T-helper 2 cell treated with Interferon-gamma antibody and Interleukin-4, amounts not matched to agents 100 ng/mL and 5 ng/mL, for 36 hours (primary cell): ENCODE results near the gene MBP. TPM values are rescaled to one million over a fixed set of nuclear protein-coding genes. Genes with fewer than 3 reads are reported as not detected.

ENCODE experiments used
- intact Hi-C: fragments of 100-400 bp; cut with micrococcal nuclease; formaldehyde crosslinking; loops from one replicate; pipeline ENCODE4 v1.15.1; 2023
- total RNA-seq: library from RNA; stranded (reverse); gene quantifications from 2 replicates; pipeline ENCODE4 v1.2.3, GENCODE V29; 2022

Gene MBP
- total RNA-seq, 1 donor from 2014 or later, result 89.5 TPM

DNA sequence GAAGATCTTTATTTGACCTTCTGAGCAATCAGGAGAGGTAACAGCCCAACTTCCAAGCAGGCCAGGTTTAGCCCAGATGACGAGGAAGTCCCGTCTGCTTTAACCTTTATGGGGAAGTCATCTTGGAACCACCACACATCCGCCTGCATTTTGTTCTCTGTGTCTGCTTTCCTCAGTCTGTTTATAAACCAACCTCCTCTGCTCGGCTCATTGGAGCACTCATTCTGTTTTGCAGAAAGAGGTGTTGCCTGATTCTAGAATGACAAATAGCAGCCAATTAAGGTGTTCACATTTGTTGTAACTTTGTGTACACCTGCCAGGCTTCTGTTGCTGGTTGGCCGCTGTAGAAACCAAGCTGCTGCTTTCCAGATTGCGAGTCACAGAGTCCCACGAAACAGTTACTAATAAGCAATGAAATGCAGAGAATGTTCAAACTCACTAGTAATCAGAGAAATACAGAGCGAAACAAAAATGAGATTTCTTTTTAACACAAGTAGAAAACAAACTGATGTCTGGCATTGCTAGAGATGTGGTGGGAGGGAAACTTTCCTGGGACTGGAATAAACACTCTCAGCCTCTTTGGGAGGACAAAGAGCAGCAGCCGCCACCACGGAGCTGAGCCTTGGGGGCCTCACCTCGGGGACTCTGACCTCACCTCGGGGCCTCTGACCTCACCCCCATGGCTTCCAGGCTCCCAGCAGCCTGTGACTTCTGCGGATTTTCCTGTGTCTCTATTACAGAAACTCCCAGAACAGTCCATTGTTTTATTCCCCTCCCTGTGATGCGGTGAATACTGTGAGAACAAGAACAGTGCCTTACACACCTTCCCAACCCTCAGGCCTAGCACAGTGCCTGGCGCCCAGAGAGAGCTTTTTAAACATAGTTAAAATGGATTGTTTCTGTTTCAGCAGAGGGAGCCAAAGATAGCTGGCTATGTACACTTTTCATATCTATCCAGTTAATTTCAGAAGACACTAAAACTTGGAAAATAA is 64.0 kb downstream of the MBP start:
- intact Hi-C loops, result loop anchor here (2.0 to 10.0 kb wide), 2 partner anchors 14 to 1996 kb away; partner anchors contain the start of gene ATP9B

DNA sequence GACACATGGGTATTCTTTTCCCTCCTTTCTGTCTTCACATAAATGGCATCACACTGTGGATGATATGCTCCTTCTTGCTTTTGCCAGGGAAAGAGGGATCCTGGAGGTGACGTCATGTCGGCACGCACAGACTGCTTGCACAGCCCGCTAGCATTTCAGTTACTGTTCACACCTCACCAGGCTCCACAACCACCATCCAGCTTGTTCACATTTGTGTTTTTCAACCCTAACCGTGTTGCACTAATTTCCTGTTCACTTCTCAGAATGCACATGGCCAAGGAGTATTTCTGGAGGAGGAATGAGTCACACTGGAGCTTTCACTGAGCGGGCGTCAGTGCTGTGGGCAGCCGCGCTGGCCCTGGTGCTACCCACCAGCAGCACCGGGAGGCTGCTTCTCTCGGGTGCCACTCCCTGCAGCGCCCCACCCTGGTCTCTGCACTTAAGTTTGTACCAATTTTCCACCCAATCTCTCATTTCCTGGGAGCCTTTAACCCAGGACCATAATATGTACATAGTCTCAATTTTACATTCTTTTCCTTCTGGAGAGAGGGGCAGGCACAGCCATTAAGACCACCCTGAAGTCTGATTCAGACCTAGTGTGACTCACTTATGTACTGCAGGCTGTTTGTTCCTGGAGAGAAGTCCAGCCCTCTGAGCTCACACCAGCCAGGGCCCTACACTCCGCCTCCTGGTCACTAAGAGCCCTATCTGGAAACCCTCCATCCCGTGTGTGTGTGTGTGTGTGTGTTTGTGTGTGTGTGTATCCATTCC is 65.1 kb downstream of the MBP start:
- intact Hi-C loops, result loop anchor here (1.0 to 10.0 kb wide), 3 partner anchors 13 to 1997 kb away; partner anchors contain the start of gene ATP9B

DNA sequence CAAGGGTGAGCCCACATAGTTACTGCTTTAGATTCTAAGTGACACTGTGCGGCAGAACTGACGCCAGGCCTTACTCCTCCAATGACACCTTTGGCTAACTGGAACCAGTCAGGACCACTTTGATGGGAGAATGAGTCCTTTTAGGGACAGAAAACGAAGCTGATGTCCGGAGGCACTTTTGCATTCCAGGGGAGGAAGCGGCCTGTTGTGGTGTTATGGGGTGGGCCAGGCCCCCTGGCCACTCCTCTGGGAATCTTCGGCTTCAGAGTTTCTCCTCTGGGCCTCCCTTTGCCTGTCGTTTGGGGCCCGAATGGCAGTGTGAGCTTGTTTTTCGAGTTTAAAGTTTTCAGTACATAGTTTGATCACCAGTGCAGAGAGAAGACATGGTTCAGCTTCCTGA is 65.9 kb downstream of the MBP start:
- intact Hi-C loops, result loop anchor here (1.0 to 10.0 kb wide), 2 partner anchors 36 to 1998 kb away; partner anchors contain the start of gene ATP9B

DNA sequence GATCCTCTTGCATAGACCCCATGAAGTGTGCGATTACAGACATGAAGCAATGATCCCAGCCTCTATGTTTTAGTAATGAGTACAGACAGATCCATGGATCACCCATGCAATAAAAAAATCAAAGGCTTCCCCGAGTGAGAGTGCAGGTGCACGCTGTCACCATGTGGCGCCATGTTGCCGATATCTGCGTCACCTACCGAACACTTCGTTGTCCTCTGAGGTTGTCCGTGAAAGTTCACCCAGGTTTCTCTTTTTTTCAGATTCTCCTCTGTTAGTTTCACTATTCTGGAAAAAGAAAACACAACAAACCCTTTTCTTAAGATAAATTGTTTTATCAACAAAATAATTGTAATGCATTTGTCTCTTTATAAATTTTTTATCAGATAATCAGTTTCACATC is 66.5 kb downstream of the MBP start:
- intact Hi-C loops, result loop anchor here (10.0 kb wide), 1 partner anchor 1999 kb away; the partner anchor contains the start of gene ATP9B

DNA sequence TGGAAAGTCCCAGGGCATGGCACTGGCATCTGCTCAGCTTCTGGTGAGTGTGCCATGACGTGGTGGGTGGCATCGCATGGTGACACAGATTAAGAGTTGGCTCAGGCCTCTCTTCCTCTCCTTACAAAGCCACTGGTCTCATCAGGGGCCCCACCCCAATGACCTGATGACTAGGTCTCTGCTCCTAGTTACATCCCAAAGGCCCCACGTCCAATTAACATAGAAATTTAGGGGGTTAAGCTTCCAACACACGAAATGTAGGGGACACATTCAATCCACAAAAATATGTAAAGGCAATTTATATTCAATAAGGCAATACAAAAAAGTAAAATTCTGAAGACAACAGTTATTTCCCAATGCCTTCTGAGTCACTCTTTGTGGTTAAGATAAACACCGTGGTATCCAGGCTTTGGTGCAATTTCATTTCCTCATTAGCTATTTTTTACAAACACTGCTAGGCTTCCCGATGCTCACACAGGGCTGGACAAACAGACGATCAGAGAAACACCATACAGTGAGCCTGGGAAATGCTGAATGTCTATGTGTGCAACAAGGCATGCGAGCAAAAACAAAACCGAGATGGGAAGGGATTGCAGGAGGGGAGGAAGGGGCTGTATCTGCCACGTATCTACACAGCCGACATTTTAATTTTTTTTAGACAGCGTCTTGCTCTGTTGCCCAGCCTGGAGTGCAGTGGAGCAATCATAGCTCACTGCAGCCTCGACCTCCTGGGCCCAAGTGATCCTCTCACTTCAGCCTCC is 67.2 kb downstream of the MBP start:
- intact Hi-C loops, result loop anchor here (2.0 to 10.0 kb wide), 2 partner anchors 143 to 1999 kb away; partner anchors contain the start of gene ATP9B

DNA sequence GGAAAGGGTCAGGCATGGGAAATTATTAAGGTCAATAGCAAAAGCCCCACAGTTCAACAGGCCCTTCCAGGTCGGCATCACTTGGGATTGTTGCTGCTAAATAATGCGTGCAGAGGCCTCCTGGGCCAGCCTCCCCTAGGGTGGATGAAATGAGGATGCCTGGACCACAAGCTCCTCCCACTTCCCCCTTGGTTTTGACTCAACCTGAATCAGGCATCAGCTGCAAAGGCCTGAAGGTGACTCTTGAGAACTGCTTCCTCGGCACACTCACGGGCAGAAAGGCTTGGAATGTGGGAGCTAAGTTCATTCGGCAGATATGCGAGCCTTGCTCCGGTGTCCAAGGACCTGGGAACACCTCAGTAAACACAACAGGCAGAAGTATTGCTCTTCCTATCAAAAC is 69.3 kb downstream of the MBP start:
- intact Hi-C loops, result loop anchor here (1.0 to 10.0 kb wide), 6 partner anchors 8 to 2002 kb away; partner anchors contain the start of genes ATP9B, MBP and ZNF236

DNA sequence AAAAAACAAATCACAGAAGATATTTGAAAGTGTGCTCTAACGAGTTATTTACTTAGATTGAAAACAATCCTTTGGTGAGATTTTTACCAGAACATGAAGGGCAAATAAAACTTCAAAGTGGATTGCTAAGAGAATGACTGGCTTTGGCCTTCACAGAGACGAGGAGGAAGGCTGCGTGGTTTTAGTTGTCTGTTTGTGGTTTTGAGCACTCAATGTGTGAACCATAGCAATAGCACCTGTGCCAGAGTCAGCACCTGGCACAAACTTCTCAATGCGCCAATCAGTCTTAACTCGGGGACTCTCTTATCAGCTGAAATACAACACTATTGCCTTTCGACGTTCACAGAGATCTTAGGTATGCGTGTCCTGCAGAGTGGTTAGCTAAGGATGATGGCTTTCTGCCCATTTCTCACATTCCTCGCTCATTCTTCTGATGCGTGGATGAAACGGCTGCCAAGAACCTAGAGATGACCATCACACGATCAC is 70.0 kb downstream of the MBP start:
- intact Hi-C loops, result loop anchor here (1.0 to 10.0 kb wide), 6 partner anchors 7 to 2002 kb away; partner anchors contain the start of genes ATP9B, MBP and ZNF236

DNA sequence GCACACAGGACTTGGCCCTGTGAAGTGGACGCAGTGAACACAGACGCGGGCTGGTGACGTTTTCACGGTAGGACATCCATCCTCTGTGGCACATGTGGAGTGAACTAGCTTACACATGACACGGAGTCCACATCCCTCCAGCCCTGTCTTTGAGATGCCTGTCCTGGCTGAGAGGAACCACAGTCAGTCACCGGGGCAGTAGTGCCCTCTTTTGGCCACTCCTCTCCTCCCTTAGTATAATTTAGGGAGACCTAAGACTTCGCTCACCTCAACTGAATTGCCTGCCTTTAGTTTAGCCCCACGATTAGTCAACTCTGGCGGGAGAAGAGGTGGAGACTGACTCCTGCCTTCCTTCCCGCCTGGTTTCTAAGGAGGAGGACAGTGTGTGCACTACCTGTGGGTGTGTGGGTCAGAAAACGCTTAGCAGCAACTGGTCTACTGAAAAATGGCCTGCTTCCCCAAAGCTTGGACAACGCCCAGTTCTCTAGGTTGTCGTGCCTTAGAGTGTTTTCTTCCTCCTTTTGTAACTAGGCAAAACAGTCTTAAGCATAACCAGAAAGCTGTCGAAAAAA is 70.6 kb downstream of the MBP start:
- intact Hi-C loops, result loop anchor here (2.0 to 10.0 kb wide), 4 partner anchors 71 to 2003 kb away; partner anchors contain the start of genes ATP9B, MBP and ZNF236

DNA sequence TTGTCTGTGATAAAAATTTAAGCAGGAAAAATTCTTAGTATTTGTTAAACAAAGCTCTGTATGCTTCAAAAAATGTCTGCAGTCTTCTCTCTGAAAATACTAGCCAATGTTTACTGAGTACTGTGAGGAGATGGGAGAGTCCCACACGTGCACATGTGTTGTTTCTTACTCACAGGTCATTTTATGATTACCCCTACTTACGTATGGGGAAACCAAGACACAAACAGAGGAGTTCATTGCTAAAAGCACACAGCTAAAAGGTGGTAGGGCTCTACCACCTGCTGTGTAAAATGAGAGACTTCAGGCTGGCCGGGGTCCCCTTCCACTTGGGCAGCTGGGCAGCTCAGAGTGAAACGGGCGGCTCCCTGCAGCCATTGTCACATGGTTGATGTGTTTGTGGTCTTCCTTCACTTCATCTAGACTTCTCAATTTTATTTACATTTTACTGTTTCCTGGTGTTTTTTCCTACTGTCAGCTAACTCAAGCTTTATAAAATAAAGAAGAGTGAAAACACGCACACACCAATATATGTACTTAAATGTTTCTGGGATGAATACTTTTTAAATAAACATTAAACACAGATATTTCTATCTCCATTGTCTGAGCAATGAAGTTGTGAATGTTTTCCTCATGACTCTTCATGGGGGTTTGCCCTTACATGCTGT is 71.2 kb downstream of the MBP start:
- intact Hi-C loops, result loop anchor here (5.0 to 10.0 kb wide), 2 partner anchors 239 to 2003 kb away; partner anchors contain the start of genes ATP9B and ZNF236

DNA sequence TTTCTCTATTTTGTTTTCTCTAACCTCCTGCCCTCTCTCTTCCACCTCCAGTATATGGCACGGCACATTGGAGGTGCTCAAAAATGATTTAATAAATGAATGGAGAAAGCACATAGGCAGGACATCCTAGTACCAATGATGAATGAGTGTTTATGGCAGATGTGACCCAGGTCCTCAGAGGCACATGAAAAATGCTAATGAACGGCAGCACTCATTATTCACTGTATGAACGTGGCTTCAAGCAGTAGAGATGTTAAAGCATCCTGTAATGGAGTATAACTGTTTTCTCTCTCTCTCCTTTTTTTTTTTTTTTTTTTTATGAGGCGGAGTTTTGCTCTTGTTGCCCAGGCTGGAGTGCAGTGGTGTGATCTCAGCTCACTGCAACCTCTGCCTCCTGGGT is 72.4 kb downstream of the MBP start:
- intact Hi-C loops, result loop anchor here (5.0 to 10.0 kb wide), 2 partner anchors 238 to 2005 kb away; partner anchors contain the start of genes ATP9B and ZNF236

DNA sequence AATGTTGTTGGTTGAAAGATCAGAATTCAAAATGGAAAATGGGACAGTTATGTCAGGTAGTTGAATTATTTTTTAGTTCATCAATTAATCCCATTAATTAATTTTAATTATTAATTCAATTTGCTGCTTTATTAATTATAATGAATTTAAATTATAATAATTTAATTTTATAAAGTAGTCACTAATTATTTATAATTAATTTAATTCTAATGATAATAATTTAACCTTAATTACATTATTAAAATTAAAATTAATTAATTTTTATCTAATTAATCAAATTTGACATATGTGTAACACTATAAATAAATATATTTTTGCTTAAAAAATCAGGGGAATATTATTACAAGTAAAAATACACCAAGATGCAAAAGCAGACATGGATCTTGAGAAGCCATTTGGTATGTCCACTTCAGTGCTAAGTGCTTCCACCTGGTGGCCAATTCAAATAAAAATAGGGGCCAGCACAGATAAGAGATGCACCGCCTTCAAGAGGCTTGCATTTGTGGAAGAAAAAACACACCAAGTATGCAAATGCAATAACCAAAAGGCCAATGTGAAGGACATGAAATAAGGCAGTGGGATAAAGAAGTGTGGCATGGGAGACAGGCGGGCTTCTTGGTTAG is 73.2 kb downstream of the MBP start:
- intact Hi-C loops, result loop anchor here (5.0 kb wide), 2 partner anchors 257 to 567 kb away; no protein-coding TSS in a partner anchor

DNA sequence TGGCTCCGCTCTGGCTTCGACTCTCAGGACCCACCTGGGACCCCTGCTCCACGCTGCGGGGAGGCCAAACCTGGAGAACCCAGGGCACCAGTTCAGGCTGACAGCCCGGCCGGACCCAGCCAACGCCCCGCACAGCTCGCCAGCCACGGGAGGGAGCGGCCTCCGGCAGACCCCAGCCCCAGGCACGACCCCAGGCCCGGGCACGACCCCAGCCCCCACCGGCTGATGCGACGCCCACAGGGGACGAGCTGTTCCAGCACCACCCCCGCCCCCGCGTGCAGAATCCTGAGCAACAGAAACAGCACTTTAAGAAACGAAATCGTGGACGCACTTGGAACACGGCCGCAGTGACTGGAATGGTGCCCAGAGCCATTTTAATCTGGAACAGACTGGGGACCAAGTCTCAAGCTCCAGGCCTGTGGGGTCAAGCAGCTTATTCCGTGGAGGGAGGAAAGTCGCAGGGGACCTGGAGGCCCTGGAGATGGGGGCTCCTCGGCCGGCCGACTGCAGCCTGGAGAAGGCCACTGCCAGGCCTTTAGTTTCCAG is 74.2 kb downstream of the MBP start:
- intact Hi-C loops, result loop anchor here (5.0 kb wide), 2 partner anchors 256 to 566 kb away; no protein-coding TSS in a partner anchor

DNA sequence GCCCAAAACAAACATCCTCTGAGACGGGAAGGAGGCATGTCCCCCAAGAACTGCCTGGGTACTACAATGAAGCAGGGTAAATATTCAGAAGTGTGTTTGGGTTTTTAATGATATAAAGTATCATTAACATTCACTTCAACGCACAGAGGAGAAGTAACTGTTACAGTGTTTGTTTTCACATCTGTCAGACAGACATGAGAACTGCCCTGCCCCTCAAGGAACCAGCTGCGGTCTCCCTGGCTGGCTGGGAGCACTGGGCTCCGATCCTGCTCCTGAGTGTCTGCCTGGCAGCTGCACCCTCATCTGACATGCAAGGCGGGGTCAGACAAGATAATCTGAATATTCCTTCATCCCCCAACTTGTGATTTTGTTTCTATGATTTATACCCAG is 75.6 kb downstream of the MBP start:
- intact Hi-C loops, result loop anchor here (5.0 kb wide), 2 partner anchors 255 to 565 kb away; no protein-coding TSS in a partner anchor

DNA sequence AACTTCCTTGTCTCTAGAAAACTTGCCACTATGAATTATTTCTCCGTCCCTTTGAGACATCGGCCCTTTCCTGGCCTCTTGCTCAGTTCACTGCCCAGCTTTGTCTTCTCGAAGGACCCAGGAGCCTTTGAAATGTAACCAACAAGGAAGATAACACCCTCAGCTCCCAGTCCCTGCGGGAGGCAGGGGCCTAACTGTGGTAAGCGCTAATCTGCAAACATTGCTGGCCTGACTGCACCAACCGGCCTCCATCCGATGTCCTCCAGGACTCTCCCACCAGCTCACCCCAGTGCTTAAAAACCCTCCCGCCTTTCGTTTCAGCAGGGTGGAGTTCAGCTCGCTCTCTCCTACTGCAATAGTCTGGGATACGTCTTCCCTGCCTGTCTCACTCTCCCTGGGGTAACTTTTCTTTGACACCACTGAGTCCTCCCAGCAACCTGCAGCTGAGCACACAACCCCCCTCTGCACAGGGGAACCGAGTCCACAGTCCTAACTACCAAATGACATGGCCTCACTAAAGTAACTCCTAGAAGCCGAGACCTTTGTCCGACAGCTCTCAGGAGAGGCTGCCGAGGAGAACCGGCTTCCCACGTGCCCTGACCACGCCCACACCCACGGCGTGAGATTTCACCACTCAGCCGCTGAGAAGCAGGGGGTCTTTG is 76.1 kb downstream of the MBP start:
- intact Hi-C loops, result loop anchor here (5.0 kb wide), 2 partner anchors 254 to 564 kb away; no protein-coding TSS in a partner anchor

DNA sequence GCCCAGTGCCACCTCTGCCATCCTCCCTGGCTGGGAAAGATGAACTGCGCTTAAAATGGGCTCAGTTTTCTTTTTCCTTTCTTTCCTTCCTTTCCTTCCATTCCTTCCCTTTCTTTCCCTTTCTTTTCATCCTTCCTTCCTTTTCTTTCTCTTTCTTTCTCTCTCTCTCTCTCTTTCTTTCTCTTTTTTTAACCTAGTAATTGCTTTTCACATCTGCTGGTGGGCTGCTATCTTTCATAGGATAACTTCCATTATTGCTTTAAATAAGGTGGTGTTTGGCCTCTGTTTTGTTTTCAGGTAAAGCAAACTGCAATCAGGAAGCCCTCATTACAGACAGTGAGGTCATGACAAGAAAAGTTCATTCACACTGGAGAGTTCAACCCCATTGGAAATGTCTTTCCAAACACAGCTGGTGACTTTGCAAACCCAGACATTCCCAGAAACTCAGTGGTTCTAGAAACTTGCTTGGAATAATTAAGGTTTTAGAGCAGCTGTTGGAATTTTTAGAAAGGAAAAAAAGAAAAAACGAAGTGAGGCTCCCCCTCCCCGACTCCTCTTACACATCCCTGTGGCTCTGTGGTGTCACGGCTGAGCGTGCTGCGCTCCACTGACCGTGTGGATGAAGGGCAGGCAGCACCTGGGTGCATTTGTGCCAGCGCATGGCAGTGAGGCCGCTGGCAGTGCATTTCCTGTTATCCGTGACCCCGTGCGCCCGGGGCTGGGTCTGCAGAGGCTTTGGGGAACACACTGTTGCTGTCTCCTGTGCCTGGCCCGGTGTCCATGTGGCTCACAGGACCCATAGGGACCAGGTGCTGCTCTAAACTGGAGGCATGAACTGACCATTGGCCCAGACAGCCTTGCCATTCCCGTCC is 76.9 kb downstream of the MBP start:
- intact Hi-C loops, result loop anchor here (1.0 to 5.0 kb wide), 7 partner anchors 8 to 563 kb away; no protein-coding TSS in a partner anchor

DNA sequence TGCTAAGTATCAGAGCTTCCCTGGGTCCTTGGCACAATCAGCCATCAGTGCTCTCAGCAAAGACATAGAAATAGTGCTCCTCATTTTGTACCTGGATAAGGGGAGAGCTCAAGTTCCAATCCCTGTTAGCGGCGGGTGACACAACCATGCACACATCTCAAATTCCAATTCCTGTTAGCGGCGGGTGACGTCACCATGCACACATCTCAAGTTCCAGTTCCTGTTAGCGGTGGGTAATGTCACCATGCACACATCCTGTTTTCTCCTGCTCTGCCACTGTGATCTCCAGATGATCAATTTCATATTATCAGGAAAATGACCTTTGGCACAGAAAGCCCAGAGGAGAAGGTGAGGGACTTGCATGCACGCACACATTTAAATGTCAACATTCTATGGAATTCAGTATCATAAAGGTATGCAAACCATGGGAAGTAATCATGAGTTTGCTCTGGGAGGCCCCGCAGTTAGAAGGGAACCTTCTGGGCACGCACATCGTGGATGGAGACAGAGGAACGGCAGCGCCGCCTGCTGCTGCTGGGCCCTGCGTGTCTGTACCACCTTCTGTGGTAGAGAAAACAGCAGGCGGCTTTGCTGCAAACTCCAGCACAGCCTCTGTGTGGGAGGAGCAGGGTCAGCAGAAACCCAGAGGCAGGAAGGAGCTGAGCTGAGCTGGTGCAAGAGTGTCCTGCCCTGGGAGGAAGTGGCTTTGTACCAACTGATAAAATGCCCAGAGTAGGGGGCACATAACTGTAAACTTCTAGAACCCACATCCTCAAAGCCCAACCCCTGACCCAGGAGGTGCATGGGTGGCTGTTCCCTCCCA is 77.8 kb downstream of the MBP start:
- intact Hi-C loops, result loop anchor here (1.0 to 5.0 kb wide), 8 partner anchors 8 to 563 kb away; no protein-coding TSS in a partner anchor
